Calu3 (cell line): ENCODE results near the gene SOAT1. TPM values are rescaled to one million over a fixed set of nuclear protein-coding genes. Genes with fewer than 3 reads are reported as not detected.

Experiments
- BruUV-seq: library from RNA; stranded (reverse); fragments of 400-500 nt; replicated peaks from 2 replicates; lab custom pipeline; 2021; lab: Mats Ljungman, UMichigan
- CTCF ChIA-PET: fragments of 300-600 bp; sonication (Branson Sonifier 250); formaldehyde crosslinking; loops from one replicate; lab custom pipeline; 2022; ENCODE audit warnings: antibody characterized with exemption; lab: Charles Lee
- DNase-seq: peaks from one replicate; pipeline ENCODE4 v3.0.0; 2022
- H3K27ac Mint-ChIP-seq: one replicate; pipeline ENCODE4 v1.8.0; 2022; ENCODE audit warnings: mixed read lengths; ENCODE audit not compliant: unreplicated experiment
- H3K27me3 Mint-ChIP-seq: one replicate; pipeline ENCODE4 v1.8.0; 2022; ENCODE audit warnings: mixed read lengths; ENCODE audit not compliant: unreplicated experiment
- H3K36me3 Mint-ChIP-seq: one replicate; pipeline ENCODE4 v1.8.0; 2022; ENCODE audit warnings: mild to moderate bottlenecking, moderate library complexity, mixed read lengths; ENCODE audit not compliant: insufficient read depth, unreplicated experiment
- H3K4me1 Mint-ChIP-seq: one replicate; pipeline ENCODE4 v1.8.0; 2022; ENCODE audit warnings: mild to moderate bottlenecking, low read depth, mixed read lengths; ENCODE audit not compliant: unreplicated experiment
- H3K4me3 Mint-ChIP-seq: one replicate; pipeline ENCODE4 v1.8.0; 2022; ENCODE audit warnings: mild to moderate bottlenecking, low read depth, moderate library complexity, mixed read lengths; ENCODE audit not compliant: unreplicated experiment
- H3K9me3 Mint-ChIP-seq: one replicate; pipeline ENCODE4 v1.8.0; 2022; ENCODE audit warnings: low read depth, mixed read lengths; ENCODE audit not compliant: unreplicated experiment
- intact Hi-C: fragments of 100-400 bp; cut with micrococcal nuclease; formaldehyde crosslinking; loops from one replicate; pipeline ENCODE4 v1.10.0; 2022; ENCODE audit not compliant: unreplicated experiment
- total RNA-seq: library from RNA; stranded (reverse); gene quantifications from 2 replicates; pipeline ENCODE4 v1.2.3, GENCODE V29; 2022
- TF ChIP-seq, protein P1 (sequence below): fragments of 200-600 bp; IDR thresholded peaks from one replicate; pipeline ENCODE4 v1.8.0; 2022; ENCODE audit warnings: antibody characterized with exemption; ENCODE audit not compliant: unreplicated experiment

Gene SOAT1
- total RNA-seq, 1 experiment from 2014 or later, result 190 TPM

GRCh38 chr1:179303200-179303785 lies 9.7 kb downstream of the SOAT1 start:
- Mint-ChIP-seq H3K27me3 (no peaks in the 10 kb centered on the region), H3K9me3 (no peaks in the 10 kb centered on the region), H3K27ac (no peak overlapping the region), H3K4me3 (no peak overlapping the region), H3K36me3 (peaks cover 54% of the 10 kb centered on the region), H3K4me1 (peaks cover 49% of the 10 kb centered on the region)
- DNase-seq, result no peak
- TF ChIP-seq, protein P1, sequence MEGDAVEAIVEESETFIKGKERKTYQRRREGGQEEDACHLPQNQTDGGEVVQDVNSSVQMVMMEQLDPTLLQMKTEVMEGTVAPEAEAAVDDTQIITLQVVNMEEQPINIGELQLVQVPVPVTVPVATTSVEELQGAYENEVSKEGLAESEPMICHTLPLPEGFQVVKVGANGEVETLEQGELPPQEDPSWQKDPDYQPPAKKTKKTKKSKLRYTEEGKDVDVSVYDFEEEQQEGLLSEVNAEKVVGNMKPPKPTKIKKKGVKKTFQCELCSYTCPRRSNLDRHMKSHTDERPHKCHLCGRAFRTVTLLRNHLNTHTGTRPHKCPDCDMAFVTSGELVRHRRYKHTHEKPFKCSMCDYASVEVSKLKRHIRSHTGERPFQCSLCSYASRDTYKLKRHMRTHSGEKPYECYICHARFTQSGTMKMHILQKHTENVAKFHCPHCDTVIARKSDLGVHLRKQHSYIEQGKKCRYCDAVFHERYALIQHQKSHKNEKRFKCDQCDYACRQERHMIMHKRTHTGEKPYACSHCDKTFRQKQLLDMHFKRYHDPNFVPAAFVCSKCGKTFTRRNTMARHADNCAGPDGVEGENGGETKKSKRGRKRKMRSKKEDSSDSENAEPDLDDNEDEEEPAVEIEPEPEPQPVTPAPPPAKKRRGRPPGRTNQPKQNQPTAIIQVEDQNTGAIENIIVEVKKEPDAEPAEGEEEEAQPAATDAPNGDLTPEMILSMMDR, result no peak
- intact Hi-C loops, result no loop called here
- CTCF ChIA-PET, result interaction anchor here (0.7 kb wide), 1 partner anchor 148 kb away, joined by 4 read pairs; no protein-coding TSS in a partner anchor
- BruUV-seq, result no TSS peak

GRCh38 chr1:179305450-179305849 lies 11.9 kb downstream of the SOAT1 start:
- no peak overlapping the region for H3K4me3 Mint-ChIP-seq
- H3K27ac Mint-ChIP-seq, result no peak overlapping the region
- peaks cover 49% of the 10 kb centered on the region for H3K36me3 Mint-ChIP-seq
- intact Hi-C loops, result no loop called here
- CTCF ChIA-PET, result no interaction called here
- H3K4me1 Mint-ChIP-seq, result peaks cover 33% of the 10 kb centered on the region
- no TSS peak for BruUV-seq
- no peaks in the 10 kb centered on the region for H3K9me3 Mint-ChIP-seq
- no peaks in the 10 kb centered on the region for H3K27me3 Mint-ChIP-seq
- DNase-seq, result no peak
- TF ChIP-seq, protein P1, result no peak

DNA sequence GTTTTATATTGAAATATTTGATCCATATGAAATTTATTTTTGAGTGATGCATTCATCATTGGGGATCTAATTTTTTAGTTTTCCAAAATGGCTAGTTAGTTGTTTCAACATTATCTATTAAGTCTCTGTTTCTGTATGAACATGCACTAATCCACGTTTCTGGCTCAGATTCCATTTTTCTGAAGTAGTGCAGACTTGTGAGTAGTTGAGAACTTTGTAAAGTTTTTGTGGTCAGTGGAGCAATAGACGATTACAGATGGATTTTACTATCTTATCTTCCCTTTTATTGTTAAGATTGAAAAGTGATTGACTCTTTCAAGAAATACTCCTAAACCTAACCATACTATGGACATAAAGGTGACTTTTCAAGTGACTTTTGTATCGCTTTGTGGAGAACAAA lies 16.7 kb downstream of the SOAT1 start:
- DNase-seq, result no peak
- H3K36me3 Mint-ChIP-seq, result peaks cover 42% of the 10 kb centered on the region
- no peaks in the 10 kb centered on the region for H3K27me3 Mint-ChIP-seq
- intact Hi-C loops, result loop anchor here (2.0 kb wide), 1 partner anchor 13 kb away; no protein-coding TSS in a partner anchor
- BruUV-seq, result no TSS peak
- TF ChIP-seq, protein P1, result no peak
- no peak overlapping the region for H3K4me3 Mint-ChIP-seq
- CTCF ChIA-PET, result no interaction called here
- no peak overlapping the region for H3K27ac Mint-ChIP-seq
- peaks cover 27% of the 10 kb centered on the region for H3K4me1 Mint-ChIP-seq
- no peaks in the 10 kb centered on the region for H3K9me3 Mint-ChIP-seq

GRCh38 chr1:179310721-179311120 lies 17.1 kb downstream of the SOAT1 start:
- Mint-ChIP-seq H3K9me3 (no peaks in the 10 kb centered on the region), H3K27me3 (no peaks in the 10 kb centered on the region), H3K27ac (no peak overlapping the region), H3K4me3 (no peak overlapping the region), H3K36me3 (peaks cover 41% of the 10 kb centered on the region), H3K4me1 (peaks cover 23% of the 10 kb centered on the region)
- intact Hi-C loops, result loop anchor here (2.0 kb wide), 1 partner anchor 14 kb away; no protein-coding TSS in a partner anchor
- no TSS peak for BruUV-seq
- no peak for DNase-seq
- TF ChIP-seq, protein P1, result no peak
- CTCF ChIA-PET, result no interaction called here
